HFFc6 (cell line): ENCODE results near the gene SCFD1. TPM values are rescaled to one million over a fixed set of nuclear protein-coding genes. Genes with fewer than 3 reads are reported as not detected.
"Not testable (repeated sequence)": the region's sequence is repeated elsewhere in the genome, so short reads cannot be mapped to it uniquely, and the experiment has no call there.

Source experiments
- DNase-seq: peaks from one replicate; pipeline ENCODE4 v3.0.0-alpha.2; 2018
- H3K27ac Mint-ChIP-seq: 2 replicates; pipeline ENCODE4 v1.8.0; 2020; ENCODE audit warnings: mild to moderate bottlenecking, mixed read lengths
- H3K27me3 Mint-ChIP-seq: 2 replicates; pipeline ENCODE4 v1.8.0; 2021; ENCODE audit warnings: mild to moderate bottlenecking, moderate library complexity, mixed read lengths; ENCODE audit not compliant: insufficient read depth
- H3K36me3 Mint-ChIP-seq: 2 replicates; pipeline ENCODE4 v1.8.0; 2021; ENCODE audit warnings: low read depth, mixed read lengths
- H3K4me1 Mint-ChIP-seq: 2 replicates; pipeline ENCODE4 v1.8.0; 2020; ENCODE audit warnings: low read depth, mixed read lengths
- H3K4me3 Mint-ChIP-seq: 2 replicates; pipeline ENCODE4 v1.8.0; 2020; ENCODE audit warnings: mild to moderate bottlenecking, moderate library complexity, mixed read lengths
- H3K9me3 Mint-ChIP-seq: 2 replicates; pipeline ENCODE4 v1.8.0; 2020; ENCODE audit warnings: mild to moderate bottlenecking, mixed read lengths
- total RNA-seq, 6 experiments: library from RNA; stranded (reverse); fragmentation: NEBNext Ultra II Directional; extraction: Animal tissue kit (Norgen Biotek cat#: 25700); gene quantifications; 2 replicates in 1 of 6; 3 replicates in 5 of 6; pipeline ENCODE4 v1.2.3, GENCODE V29; 2021
- TF ChIP-seq, protein P1 (sequence below): fragments of 200-600 bp; sonication (generic); IDR thresholded peaks from 2 replicates; pipeline ENCODE4 v1.5.0; 2021; ENCODE audit warnings: antibody characterized with exemption, mild to moderate bottlenecking

SCFD1 gene
- total RNA-seq, 6 experiments from 2014 or later, result 105 to 126 (median 113) TPM

DNA sequence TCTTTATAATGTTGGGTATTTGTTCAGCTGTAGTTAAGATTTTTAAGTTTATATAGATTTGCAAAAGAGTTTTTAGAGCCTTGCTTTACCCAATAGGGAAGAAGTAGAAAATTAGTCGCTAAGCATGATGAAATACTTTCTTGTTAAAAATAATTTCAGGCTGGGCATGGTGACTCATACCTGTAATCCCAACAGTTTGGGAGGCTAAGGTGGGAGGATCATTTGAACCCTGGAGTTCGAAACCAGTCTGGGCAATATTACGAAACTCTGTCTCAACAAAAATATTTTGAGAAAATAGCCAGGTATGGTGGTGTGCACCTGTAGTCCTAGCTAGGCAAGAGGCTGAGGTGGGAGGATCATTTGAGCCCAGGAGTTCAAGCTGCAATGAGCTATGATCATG, 18.7 kb upstream of the SCFD1 start:
- no peak overlapping the region for H3K4me3 Mint-ChIP-seq

DNA sequence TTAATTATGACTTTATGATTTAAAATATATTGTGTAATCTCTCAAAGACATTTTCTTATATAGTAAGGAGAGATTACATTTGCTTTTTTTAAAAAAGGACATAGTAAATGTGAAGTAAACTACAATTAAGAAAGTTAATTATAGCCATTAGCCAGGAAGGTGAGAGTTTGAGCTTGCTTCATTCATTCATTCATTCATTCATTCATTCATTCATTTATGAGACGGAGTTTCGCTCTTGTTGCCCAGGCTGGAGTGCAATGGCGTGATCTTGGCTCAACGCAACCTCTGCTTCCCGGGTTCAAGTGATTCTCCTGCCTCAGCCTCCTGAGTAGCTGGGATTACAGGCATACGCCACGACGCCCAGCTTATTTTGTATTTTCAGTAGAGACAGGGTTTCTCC, 17.4 kb upstream of the SCFD1 start:
- DNase-seq, H3K9me3 Mint-ChIP-seq, H3K27me3 Mint-ChIP-seq, H3K4me3 Mint-ChIP-seq, H3K27ac Mint-ChIP-seq: not testable (repeated sequence)
- Mint-ChIP-seq H3K4me1 (peaks cover 26% of the 10 kb centered on the region), H3K36me3 (peaks cover 21% of the 10 kb centered on the region)

More for the DNA sequence above, 18.7 kb upstream of the SCFD1 start:
- peaks cover 22% of the 10 kb centered on the region for H3K36me3 Mint-ChIP-seq
- no peak for DNase-seq
- TF ChIP-seq, protein P1, sequence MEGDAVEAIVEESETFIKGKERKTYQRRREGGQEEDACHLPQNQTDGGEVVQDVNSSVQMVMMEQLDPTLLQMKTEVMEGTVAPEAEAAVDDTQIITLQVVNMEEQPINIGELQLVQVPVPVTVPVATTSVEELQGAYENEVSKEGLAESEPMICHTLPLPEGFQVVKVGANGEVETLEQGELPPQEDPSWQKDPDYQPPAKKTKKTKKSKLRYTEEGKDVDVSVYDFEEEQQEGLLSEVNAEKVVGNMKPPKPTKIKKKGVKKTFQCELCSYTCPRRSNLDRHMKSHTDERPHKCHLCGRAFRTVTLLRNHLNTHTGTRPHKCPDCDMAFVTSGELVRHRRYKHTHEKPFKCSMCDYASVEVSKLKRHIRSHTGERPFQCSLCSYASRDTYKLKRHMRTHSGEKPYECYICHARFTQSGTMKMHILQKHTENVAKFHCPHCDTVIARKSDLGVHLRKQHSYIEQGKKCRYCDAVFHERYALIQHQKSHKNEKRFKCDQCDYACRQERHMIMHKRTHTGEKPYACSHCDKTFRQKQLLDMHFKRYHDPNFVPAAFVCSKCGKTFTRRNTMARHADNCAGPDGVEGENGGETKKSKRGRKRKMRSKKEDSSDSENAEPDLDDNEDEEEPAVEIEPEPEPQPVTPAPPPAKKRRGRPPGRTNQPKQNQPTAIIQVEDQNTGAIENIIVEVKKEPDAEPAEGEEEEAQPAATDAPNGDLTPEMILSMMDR, result no peak
- H3K9me3 Mint-ChIP-seq, result no peaks in the 10 kb centered on the region
- peaks cover 13% of the 10 kb centered on the region for H3K4me1 Mint-ChIP-seq
- H3K27ac Mint-ChIP-seq, result no peak overlapping the region
- no peaks in the 10 kb centered on the region; the same call in 1 of the 2 replicates for H3K27me3 Mint-ChIP-seq

GRCh38 chr14:30607156-30607780, 14.9 kb upstream of the SCFD1 start:
- peak; percentile 25 for DNase-seq
- H3K4me1 Mint-ChIP-seq, result peaks cover 41% of the 10 kb centered on the region
- H3K27ac Mint-ChIP-seq, result no peak overlapping the region
- peaks cover 21% of the 10 kb centered on the region for H3K36me3 Mint-ChIP-seq
- H3K9me3 Mint-ChIP-seq, result no peaks in the 10 kb centered on the region
- H3K27me3 Mint-ChIP-seq, result no peaks in the 10 kb centered on the region; the same call in 1 of the 2 replicates
- no peak overlapping the region for H3K4me3 Mint-ChIP-seq
- TF ChIP-seq, protein P1, result no peak

- H3K4me1 Mint-ChIP-seq, result peaks cover 41% of the 10 kb centered on the region
- no peak overlapping the region for H3K4me3 Mint-ChIP-seq
- peak; percentile 57 for DNase-seq
- peaks cover 26% of the 10 kb centered on the region for H3K36me3 Mint-ChIP-seq
- H3K27ac Mint-ChIP-seq, result peak overlapping the region; percentile 46
- H3K9me3 Mint-ChIP-seq, result no peaks in the 10 kb centered on the region
- TF ChIP-seq, protein P1, result no peak; the same call in 1 of the 2 replicates
- no peaks in the 10 kb centered on the region; the same call in 1 of the 2 replicates for H3K27me3 Mint-ChIP-seq
Measured at GRCh38 chr14:30608533-30609006, 13.5 kb upstream of the SCFD1 start.

GRCh38 chr14:30610787-30611343, 11.3 kb upstream of the SCFD1 start:
- no peak overlapping the region; the same call in 1 of the 2 replicates for H3K27ac Mint-ChIP-seq
- TF ChIP-seq, protein P1, result peak; percentile 57; the same call in 1 of the 2 replicates
- H3K4me3 Mint-ChIP-seq, result no peak overlapping the region
- H3K9me3 Mint-ChIP-seq, result no peaks in the 10 kb centered on the region
- H3K27me3 Mint-ChIP-seq, result no peaks in the 10 kb centered on the region
- DNase-seq, result peak; percentile 28
- H3K36me3 Mint-ChIP-seq, result peaks cover 21% of the 10 kb centered on the region
- H3K4me1 Mint-ChIP-seq, result peaks cover 41% of the 10 kb centered on the region

GRCh38 chr14:30614155-30614554, 8.0 kb upstream of the SCFD1 start:
- no peak overlapping the region for H3K27ac Mint-ChIP-seq
- H3K9me3 Mint-ChIP-seq, result no peaks in the 10 kb centered on the region
- H3K4me1 Mint-ChIP-seq, result peaks cover 20% of the 10 kb centered on the region
- H3K27me3 Mint-ChIP-seq, result no peaks in the 10 kb centered on the region
- H3K36me3 Mint-ChIP-seq, result peaks cover 25% of the 10 kb centered on the region
- TF ChIP-seq, protein P1, result no peak
- no peak for DNase-seq
- H3K4me3 Mint-ChIP-seq, result no peak overlapping the region
